ENCODE measurements around the gene CYP2C18.
"Not testable (repeated sequence)": the region's sequence is repeated elsewhere in the genome, so short reads cannot be mapped to it uniquely, and the experiment has no call there.

CYP2C18 gene

DNA sequence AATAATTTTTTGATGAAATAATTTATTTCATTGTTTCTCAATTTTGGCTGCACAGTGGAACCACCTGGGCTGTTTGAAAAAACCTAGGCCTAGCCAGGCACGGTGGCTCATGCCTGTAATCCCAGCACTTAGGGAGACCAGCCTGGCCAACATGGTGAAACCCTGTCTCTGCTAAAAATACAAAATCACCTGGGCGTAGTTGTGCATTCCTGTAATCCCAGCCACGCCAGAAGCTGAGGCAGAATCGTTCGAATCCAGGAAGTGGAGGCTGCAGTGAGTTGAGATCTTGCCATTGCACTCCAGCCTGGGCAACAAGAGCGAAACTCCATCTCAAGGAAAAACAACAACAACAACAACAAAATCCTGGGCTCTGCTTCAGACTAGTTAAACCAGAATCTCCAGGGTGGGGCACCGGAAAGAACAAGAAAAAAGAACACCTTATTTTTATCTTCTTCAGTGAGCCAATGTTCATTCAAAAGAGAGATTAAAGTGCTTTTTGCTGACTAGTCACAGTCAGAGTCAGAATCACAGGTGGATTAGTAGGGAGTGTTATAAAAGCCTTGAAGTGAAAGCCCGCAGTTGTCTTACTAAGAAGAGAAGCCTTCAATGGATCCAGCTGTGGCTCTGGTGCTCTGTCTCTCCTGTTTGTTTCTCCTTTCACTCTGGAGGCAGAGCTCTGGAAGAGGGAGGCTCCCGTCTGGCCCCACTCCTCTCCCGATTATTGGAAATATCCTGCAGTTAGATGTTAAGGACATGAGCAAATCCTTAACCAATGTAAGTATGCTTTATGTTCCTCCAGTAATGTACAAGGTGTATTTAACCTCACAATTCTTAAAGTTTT, at the start of gene CYP2C18:
CYP2C18 (plus strand) TSS at position 516 of the 841 bp plus-strand sequence; CDS start at position 607, 91 bp downstream.
- ATAC-seq (replicated peaks; ENCODE audit: extremely low read depth, poor library complexity, severe bottlenecking), result no peak
- DNase-seq (ENCODE audit: low spot score in 2 of 2), result no peak
- Mint-ChIP-seq H3K4me3 (no peak within 1 kb of the TSS), H3K9me3 (peaks cover 5% of the 10 kb centered on the region), H3K4me1 (no peaks in the 10 kb centered on the region), H3K27me3 (peaks cover 9% of the 10 kb centered on the region), H3K36me3 (ENCODE audit: insufficient read depth) (no peaks in the 10 kb centered on the region), H3K27ac (ENCODE audit: low read depth) (no peak within 1 kb of the TSS)

DNA sequence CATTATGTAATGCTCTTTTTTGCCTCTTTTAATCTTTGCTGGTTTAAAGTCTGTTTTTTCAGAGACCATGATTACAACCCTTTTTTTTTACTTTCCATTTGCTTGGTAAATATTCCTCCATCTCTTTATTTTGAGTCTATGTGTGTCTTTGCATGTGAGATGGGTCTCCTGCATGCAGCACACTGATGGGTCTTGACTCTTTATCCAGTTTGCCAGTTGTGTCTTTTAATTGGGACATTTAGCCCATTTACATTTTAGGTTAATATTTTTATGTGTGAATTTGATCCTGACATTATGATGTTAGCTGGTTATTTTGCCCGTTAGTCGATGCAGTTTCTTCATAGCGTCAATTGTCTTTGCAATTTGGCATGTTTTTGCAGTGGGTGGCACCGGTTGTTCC, 45.4 kb upstream of the CYP2C18 start:
- ATAC-seq (replicated peaks; ENCODE audit: extremely low read depth, poor library complexity, severe bottlenecking), result not testable (repeated sequence)

DNA sequence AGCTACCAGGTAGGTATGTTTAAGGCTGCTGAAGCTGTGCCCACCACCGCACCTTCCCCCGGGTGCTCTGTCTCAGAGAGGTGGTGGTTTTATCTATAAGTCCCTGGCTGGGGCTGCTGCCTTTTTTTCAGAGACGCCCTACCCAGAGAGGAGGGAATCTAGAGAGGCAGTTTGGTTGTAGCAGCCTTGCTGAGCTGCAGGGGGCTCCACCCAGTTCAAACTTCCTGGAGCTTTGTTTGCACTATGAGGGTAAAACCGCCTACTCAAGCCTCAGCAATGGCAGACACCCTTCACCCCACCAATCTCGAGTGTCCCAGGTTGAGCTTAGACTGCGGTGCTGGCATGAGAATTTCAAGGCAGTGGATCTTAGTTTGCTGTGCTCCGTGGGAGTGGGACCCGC, 43.6 kb upstream of the CYP2C18 start:
- Mint-ChIP-seq H3K36me3 (ENCODE audit: insufficient read depth) (peaks cover 2% of the 10 kb centered on the region), H3K27me3 (peaks cover 28% of the 10 kb centered on the region), H3K4me1 (no peaks in the 10 kb centered on the region), H3K27ac (ENCODE audit: low read depth) (no peak overlapping the region), H3K9me3 (peaks cover 11% of the 10 kb centered on the region), H3K4me3 (no peak overlapping the region)
- ATAC-seq (replicated peaks; ENCODE audit: extremely low read depth, poor library complexity, severe bottlenecking) (no peak), DNase-seq (ENCODE audit: low spot score in 2 of 2) (no peak)

More for the DNA sequence above, 45.4 kb upstream of the CYP2C18 start:
- not testable (repeated sequence) for H3K4me1 Mint-ChIP-seq; H3K36me3 Mint-ChIP-seq (ENCODE audit: insufficient read depth); DNase-seq (ENCODE audit: low spot score in 2 of 2); H3K27ac Mint-ChIP-seq (ENCODE audit: low read depth); H3K4me3 Mint-ChIP-seq
- Mint-ChIP-seq H3K9me3 (peaks cover 11% of the 10 kb centered on the region), H3K27me3 (peaks cover 25% of the 10 kb centered on the region)

DNA sequence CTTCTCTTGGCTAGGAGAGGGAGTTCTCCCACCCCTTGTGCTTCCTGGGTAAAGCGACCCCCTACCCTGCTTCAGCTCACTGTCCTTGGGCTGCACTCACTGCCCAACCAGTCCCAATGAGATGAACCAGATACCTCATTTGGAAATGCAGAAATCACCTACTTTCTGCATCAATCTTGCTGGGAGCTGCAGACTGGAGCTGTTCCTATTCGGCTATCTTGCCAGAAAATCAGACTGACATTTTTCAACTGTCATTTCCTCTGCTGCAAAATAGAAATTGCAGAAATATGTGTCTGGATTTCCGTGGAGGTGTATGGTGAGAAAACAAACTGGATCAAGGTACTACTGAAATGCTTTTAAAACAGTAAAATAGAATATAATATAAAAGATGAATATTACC, 43.0 kb upstream of the CYP2C18 start:
- H3K27ac Mint-ChIP-seq (ENCODE audit: low read depth), result no peak overlapping the region
- no peak for ATAC-seq (replicated peaks; ENCODE audit: extremely low read depth, poor library complexity, severe bottlenecking)

DNA sequence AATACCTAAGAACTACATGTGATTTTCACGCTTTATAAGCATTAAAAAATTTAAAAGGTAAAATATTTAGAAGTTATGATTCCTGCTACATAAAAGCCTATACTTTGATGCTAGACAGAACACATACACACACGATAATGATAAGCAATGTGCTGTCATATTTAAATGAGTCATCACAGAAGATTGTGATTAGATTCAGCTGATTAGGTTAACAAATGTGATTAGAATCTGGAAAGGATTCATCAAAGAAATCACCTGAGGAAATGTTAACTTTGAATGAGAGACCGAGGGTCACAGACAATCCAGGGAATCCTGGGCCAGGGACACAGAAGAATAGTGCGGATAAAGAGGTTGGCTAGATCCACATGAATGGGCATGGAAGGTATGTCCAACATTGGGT, 42.0 kb upstream of the CYP2C18 start:
- peaks cover 28% of the 10 kb centered on the region for H3K27me3 Mint-ChIP-seq
- ATAC-seq (replicated peaks; ENCODE audit: extremely low read depth, poor library complexity, severe bottlenecking), result no peak
- H3K36me3 Mint-ChIP-seq (ENCODE audit: insufficient read depth), result peaks cover 2% of the 10 kb centered on the region
- H3K27ac Mint-ChIP-seq (ENCODE audit: low read depth), result no peak overlapping the region
- H3K9me3 Mint-ChIP-seq, result peaks cover 11% of the 10 kb centered on the region
- H3K4me1 Mint-ChIP-seq, result no peaks in the 10 kb centered on the region
- no peak overlapping the region for H3K4me3 Mint-ChIP-seq
- DNase-seq (ENCODE audit: low spot score in 2 of 2), result no peak

More for the DNA sequence above, 43.0 kb upstream of the CYP2C18 start:
- peaks cover 28% of the 10 kb centered on the region for H3K27me3 Mint-ChIP-seq
- H3K9me3 Mint-ChIP-seq, result peaks cover 11% of the 10 kb centered on the region
- H3K4me3 Mint-ChIP-seq, result no peak overlapping the region
- no peak for DNase-seq (ENCODE audit: low spot score in 2 of 2)
- no peaks in the 10 kb centered on the region for H3K4me1 Mint-ChIP-seq
- peaks cover 2% of the 10 kb centered on the region for H3K36me3 Mint-ChIP-seq (ENCODE audit: insufficient read depth)

DNA sequence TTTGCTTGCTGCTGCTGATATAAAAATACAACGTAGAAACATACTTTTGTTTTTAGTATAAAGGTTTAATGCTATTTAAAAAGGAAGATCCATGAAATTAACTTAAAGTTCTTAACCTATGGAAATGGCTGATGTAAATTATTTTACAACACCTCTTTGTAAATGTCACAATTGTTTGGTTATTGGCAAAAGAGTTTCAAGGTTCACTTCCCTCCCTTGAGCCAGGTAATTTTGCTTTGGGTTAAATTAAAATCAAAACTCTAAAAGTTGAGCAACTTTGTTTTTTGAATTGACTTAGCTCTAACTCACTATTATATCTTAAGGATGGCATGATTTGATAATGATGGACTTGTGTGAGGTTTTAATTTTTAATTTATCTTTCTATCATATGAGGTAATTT, 39.2 kb upstream of the CYP2C18 start:
- no peak overlapping the region for H3K27ac Mint-ChIP-seq (ENCODE audit: low read depth)
- peaks cover 10% of the 10 kb centered on the region for H3K27me3 Mint-ChIP-seq
- DNase-seq (ENCODE audit: low spot score in 2 of 2) (no peak), ATAC-seq (replicated peaks; ENCODE audit: extremely low read depth, poor library complexity, severe bottlenecking) (no peak)
- no peaks in the 10 kb centered on the region for H3K9me3 Mint-ChIP-seq
- H3K4me3 Mint-ChIP-seq, result no peak overlapping the region
- H3K36me3 Mint-ChIP-seq (ENCODE audit: insufficient read depth), result peaks cover 2% of the 10 kb centered on the region
- no peaks in the 10 kb centered on the region for H3K4me1 Mint-ChIP-seq

DNA sequence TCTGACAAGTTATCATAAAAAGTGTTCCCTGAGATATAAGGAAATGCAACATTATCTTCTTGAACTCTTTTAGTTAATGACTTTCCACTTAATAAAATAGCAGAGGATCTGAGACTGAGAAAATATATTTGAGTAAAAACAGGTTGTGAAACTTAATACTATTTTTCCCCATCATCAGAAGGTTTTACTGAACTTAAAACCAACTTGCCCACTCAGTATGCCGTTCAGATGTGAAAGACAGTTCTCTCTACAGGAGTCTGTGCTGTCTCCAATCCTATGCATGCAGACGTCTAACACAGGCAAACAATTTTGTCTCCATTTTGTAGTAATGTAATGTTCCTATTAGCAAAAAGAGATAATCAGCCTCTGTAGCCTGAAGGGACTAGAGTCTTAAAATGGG, 38.2 kb upstream of the CYP2C18 start:
- no peak for ATAC-seq (replicated peaks; ENCODE audit: extremely low read depth, poor library complexity, severe bottlenecking)
- no peak overlapping the region for H3K4me3 Mint-ChIP-seq
- H3K27ac Mint-ChIP-seq (ENCODE audit: low read depth), result no peak overlapping the region
- no peaks in the 10 kb centered on the region for H3K9me3 Mint-ChIP-seq
- H3K4me1 Mint-ChIP-seq, result no peaks in the 10 kb centered on the region
- no peak for DNase-seq (ENCODE audit: low spot score in 2 of 2)
- H3K27me3 Mint-ChIP-seq, result peaks cover 7% of the 10 kb centered on the region
- peaks cover 4% of the 10 kb centered on the region for H3K36me3 Mint-ChIP-seq (ENCODE audit: insufficient read depth)

DNA sequence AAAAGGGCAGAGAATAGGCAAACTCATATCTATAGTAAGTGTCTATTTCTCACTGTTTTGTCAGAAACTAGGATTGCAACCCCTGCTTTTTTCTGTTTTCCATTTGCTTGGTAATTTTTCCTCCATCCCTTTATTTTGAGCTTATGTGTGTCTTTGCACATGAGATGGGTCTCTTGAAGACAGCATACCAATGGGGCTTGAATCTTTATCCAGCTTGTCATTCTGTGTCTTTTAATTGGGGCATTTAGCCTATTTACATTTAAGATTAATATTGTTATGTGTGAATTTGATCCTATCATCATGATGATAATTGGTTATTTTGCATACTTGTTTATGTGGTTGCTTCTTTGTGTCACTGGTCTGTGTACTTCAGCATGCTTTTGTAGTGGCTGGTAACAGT, 28.3 kb upstream of the CYP2C18 start:
- not testable (repeated sequence) for ATAC-seq (replicated peaks; ENCODE audit: extremely low read depth, poor library complexity, severe bottlenecking); H3K36me3 Mint-ChIP-seq (ENCODE audit: insufficient read depth); H3K4me3 Mint-ChIP-seq; DNase-seq (ENCODE audit: low spot score in 2 of 2); H3K4me1 Mint-ChIP-seq; H3K9me3 Mint-ChIP-seq; H3K27ac Mint-ChIP-seq (ENCODE audit: low read depth)
- peaks cover 12% of the 10 kb centered on the region for H3K27me3 Mint-ChIP-seq

DNA sequence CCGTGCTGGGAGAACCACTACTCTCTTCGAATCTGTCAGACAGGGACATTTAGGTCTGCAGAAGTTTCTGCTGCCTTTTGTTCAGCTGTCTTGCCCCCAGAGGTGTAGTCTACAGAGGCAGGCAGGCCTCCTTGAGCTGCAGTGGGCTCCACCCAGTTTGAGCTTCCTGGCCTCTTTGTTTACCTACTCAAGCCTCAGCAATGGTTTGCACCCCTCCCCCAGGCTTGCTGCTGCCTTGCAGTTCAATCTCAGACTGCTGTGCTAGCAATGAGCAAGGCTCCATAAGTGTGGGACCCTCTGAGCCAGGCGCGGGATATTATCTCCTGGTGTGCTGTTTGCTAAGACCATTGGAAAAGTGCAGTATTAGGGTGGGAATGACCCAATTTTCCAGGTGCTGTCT, 20.5 kb upstream of the CYP2C18 start:
- H3K4me1 Mint-ChIP-seq; H3K4me3 Mint-ChIP-seq; DNase-seq (ENCODE audit: low spot score in 2 of 2); ATAC-seq (replicated peaks; ENCODE audit: extremely low read depth, poor library complexity, severe bottlenecking); H3K36me3 Mint-ChIP-seq (ENCODE audit: insufficient read depth); H3K27ac Mint-ChIP-seq (ENCODE audit: low read depth); H3K9me3 Mint-ChIP-seq: not testable (repeated sequence)
- peaks cover 18% of the 10 kb centered on the region for H3K27me3 Mint-ChIP-seq

DNA sequence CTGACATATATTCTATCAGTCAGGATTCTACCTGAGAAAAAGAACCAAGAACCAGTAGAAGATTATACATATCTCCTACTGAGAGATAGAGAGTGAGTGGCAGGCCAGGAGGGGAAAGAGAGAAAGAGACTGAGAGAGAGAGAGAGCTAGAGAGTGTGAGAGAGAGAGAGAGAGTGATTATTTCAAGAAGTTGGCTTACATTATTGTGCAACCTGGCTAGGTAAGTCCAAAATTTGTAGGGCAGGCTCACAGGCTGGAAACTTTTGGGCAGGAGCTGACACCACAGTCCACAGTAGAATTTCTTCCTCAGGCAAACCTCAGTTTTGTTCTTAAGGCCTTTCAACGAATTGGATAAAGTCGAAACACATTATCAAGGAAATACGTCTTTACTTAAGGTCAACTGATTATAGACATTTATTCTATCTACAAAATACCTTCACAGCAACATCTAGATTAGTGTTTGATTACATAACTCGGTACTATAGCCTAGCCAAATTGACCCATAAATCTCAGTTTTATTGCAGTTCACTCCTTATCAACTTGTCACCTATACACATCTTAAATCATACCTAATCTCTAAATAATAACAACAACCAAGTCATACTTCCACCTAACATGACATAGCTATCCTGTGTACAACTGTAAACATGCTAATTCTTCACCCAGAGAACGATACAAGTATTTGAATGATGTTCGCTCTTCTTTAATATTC, 17.0 kb upstream of the CYP2C18 start:
- no peak overlapping the region for H3K4me3 Mint-ChIP-seq
- no peaks in the 10 kb centered on the region for H3K36me3 Mint-ChIP-seq (ENCODE audit: insufficient read depth)
- no peaks in the 10 kb centered on the region for H3K4me1 Mint-ChIP-seq
- DNase-seq (ENCODE audit: low spot score in 2 of 2) (no peak), ATAC-seq (replicated peaks; ENCODE audit: extremely low read depth, poor library complexity, severe bottlenecking) (no peak)
- H3K27me3 Mint-ChIP-seq, result peaks cover 8% of the 10 kb centered on the region
- H3K27ac Mint-ChIP-seq (ENCODE audit: low read depth), result no peak overlapping the region
- peaks cover 6% of the 10 kb centered on the region for H3K9me3 Mint-ChIP-seq

DNA sequence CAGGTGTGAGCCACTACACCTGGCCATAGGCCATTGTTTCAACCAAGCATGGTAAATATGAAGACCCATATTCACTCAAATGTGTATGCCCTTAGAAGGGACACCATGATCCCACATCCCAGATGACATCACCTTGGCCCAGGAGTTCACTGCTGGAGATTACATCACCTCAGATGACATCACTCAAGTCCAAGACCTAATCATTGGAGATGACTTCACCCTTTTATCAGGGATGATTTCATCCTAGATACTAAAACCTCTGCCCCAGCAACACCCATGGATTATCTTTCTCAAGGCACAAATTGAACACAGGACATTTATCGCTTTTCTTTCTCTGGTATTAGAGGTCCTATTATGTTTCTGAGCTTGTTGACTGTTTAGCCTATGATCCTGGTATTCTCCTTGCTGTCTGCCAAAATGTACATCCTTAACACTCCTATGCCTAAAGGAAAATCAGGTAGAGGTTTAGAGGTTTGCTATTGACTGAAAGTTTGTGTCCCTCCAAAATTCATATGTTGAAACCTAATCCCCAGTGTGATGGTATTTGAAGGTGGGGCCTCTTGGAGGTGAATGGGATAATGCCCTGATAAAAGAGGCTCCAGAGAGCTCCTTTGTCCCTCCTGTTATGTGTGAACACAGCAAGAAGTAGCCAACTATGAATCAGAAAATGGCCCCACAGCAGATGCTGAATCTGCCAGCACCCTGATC, 9.8 kb upstream of the CYP2C18 start:
- Mint-ChIP-seq H3K4me1 (no peaks in the 10 kb centered on the region), H3K9me3 (peaks cover 4% of the 10 kb centered on the region), H3K4me3 (no peak overlapping the region), H3K27me3 (no peaks in the 10 kb centered on the region), H3K27ac (ENCODE audit: low read depth) (no peak overlapping the region), H3K36me3 (ENCODE audit: insufficient read depth) (no peaks in the 10 kb centered on the region)
- ATAC-seq (replicated peaks; ENCODE audit: extremely low read depth, poor library complexity, severe bottlenecking) (no peak), DNase-seq (ENCODE audit: low spot score in 2 of 2) (no peak)

DNA sequence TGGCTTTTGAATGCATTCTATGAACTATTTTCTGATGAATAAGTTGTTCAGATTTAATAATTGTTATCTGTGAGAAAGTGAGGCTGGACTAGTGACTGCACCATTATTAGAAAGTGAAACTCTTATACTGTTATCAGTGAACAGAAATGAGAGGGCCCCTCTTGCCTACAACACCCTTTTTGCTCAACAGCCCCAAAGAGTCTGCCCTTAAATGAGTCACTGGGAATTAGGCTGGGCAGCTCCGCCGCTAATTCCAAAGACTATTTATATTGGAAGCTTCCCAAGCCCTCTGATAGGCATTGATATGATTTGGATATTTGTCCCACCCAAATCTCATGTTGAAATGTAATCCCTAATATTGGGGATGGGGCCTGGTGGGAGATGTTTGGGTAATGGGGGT, 7.0 kb upstream of the CYP2C18 start:
- Mint-ChIP-seq H3K4me1 (no peaks in the 10 kb centered on the region), H3K27ac (ENCODE audit: low read depth) (no peak overlapping the region), H3K36me3 (ENCODE audit: insufficient read depth) (no peaks in the 10 kb centered on the region), H3K4me3 (no peak overlapping the region), H3K27me3 (no peaks in the 10 kb centered on the region), H3K9me3 (no peaks in the 10 kb centered on the region)
- ATAC-seq (replicated peaks; ENCODE audit: extremely low read depth, poor library complexity, severe bottlenecking) (no peak), DNase-seq (ENCODE audit: low spot score in 2 of 2) (no peak)
